OCI-LY3 (cell line): Measurements from ENCODE around the gene PRMT5.

ENCODE experiments used
- EZH2phosphoT487 ChIP-seq: fragments of 200-600 bp; shearing (Covaris generic); IDR thresholded peaks from 2 replicates; pipeline ENCODE4 v1.6.1; 2018; ENCODE audit warnings: antibody characterized with exemption, mixed run types, low read depth
- TF ChIP-seq, protein P1 (sequence below): fragments of 200-600, 300-600 bp; sonication (generic); IDR thresholded peaks from 2 replicates; pipeline ENCODE4 v1.5.1; 2014; ENCODE audit warnings: antibody characterized with exemption, low read length, low read depth

DNA sequence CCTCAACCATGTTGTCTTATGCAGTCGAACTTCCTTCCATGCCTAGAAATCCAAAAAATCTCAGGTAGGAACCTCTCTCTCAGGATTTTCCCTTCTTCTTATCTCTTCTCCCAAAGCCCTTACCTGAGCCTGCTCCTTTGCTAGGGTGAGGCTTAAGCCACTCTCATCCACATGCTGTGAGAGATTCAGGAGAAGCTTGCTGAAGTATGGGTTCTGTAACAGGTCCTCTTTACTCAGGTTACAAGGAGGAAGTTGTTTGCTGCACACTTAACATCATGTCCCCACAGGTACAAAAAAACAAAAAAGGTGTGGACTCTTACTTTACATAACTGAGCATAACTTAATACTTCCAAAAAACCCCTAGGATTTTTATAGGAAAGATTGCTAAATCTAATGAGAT is 23.2 kb upstream of the PRMT5 start:
- TF ChIP-seq, protein P1, sequence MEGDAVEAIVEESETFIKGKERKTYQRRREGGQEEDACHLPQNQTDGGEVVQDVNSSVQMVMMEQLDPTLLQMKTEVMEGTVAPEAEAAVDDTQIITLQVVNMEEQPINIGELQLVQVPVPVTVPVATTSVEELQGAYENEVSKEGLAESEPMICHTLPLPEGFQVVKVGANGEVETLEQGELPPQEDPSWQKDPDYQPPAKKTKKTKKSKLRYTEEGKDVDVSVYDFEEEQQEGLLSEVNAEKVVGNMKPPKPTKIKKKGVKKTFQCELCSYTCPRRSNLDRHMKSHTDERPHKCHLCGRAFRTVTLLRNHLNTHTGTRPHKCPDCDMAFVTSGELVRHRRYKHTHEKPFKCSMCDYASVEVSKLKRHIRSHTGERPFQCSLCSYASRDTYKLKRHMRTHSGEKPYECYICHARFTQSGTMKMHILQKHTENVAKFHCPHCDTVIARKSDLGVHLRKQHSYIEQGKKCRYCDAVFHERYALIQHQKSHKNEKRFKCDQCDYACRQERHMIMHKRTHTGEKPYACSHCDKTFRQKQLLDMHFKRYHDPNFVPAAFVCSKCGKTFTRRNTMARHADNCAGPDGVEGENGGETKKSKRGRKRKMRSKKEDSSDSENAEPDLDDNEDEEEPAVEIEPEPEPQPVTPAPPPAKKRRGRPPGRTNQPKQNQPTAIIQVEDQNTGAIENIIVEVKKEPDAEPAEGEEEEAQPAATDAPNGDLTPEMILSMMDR, result no peak
- no peak for TF ChIP-seq EZH2phosphoT487
